K562 (cell line): ENCODE results near the gene SNX1. TPM values are rescaled to one million over a fixed set of nuclear protein-coding genes. Genes with fewer than 3 reads are reported as not detected.

ENCODE experiments used
- ATAC-seq: fragments of 200-7000 bp; cut with Tn5 transposase; 3 replicates; pipeline ENCODE4 v1.9.1; 2020; ENCODE audit warnings: moderate library complexity
- BruUV-seq: library from RNA; stranded (reverse); fragments of 400-500 nt; replicated peaks from 2 replicates; lab custom pipeline; 2021; lab: Mats Ljungman, UMichigan
- CTCF ChIA-PET: fragments of 300-600 bp; formaldehyde crosslinking; extraction: SDS; loops from one replicate; lab custom pipeline; 2021; ENCODE audit warnings: low intra/inter-chr PET ratio; lab: Yijun Ruan, JAX
- POLR2A ChIA-PET: fragments of 300-600, 350-650 bp; sonication (Branson Sonifier 250); formaldehyde crosslinking; extraction: SDS; loops from one replicate; lab custom pipeline; 2021; ENCODE audit warnings: antibody characterized with exemption, inconsistent platforms; lab: Yijun Ruan, JAX
- DNase-seq, 4 experiments: peaks; one replicate each; pipeline versions ENCODE4 v3.0.0 to v3.0.0-alpha.2; 2011 to 2018; ENCODE audit warnings: low spot score in 3 of 4, mixed read lengths in 3 of 4; ENCODE audit errors: extremely low read depth in 1 of 4
- FAIRE-seq: peaks from 2 replicates; lab custom pipeline; 2011; peaks lifted over from hg19 to GRCh38; lab: Jason Lieb, UNC
- H2AFZ ChIP-seq: 2 replicates; pipeline ENCODE4 v1.6.0; 2011; ENCODE audit warnings: low read depth, low read length, control low read depth, inconsistent platforms
- H3K27ac ChIP-seq: fragments of 200-600 bp; 3 replicates; pipeline ENCODE4 v1.8.0; 2011; ENCODE audit warnings: low read depth, mild to moderate bottlenecking, control low read depth, inconsistent platforms, low read length, moderate library complexity, mixed read lengths; ENCODE audit errors: extremely low read depth
- H3K27me3 ChIP-seq, 2 experiments: fragments of 300-600 bp in 1 of 2; 2 replicates in 1 of 2; 3 replicates in 1 of 2; pipeline versions ENCODE4 v1.6.0 to v1.8.0; 2011; ENCODE audit warnings: inconsistent platforms in 2 of 2, low read length in 2 of 2, mild to moderate bottlenecking in 1 of 2, mixed read lengths in 1 of 2, moderate library complexity in 1 of 2; ENCODE audit not compliant: control insufficient read depth in 2 of 2, insufficient read depth in 2 of 2
- H3K36me3 ChIP-seq: fragments of 300-600 bp; 3 replicates; pipeline ENCODE4 v1.8.0; 2011; ENCODE audit warnings: mild to moderate bottlenecking, low read length, inconsistent platforms; ENCODE audit not compliant: control insufficient read depth, insufficient read depth
- H3K4me1 ChIP-seq, 2 experiments: fragments of 200-600 bp in 1 of 2; replicated peaks in 1 of 2; 2 replicates in 1 of 2; 3 replicates in 1 of 2; pipeline versions ENCODE4 v1.5.1 to v1.8.0; 2011; ENCODE audit warnings: inconsistent platforms in 2 of 2, low read length in 2 of 2, mild to moderate bottlenecking in 1 of 2, mixed read lengths in 1 of 2, moderate library complexity in 1 of 2; ENCODE audit not compliant: control insufficient read depth in 2 of 2, insufficient read depth in 2 of 2
- H3K4me2 ChIP-seq: 2 replicates; pipeline ENCODE4 v1.6.1; 2011; ENCODE audit warnings: low read length, control low read depth, inconsistent platforms, mixed read lengths; ENCODE audit not compliant: insufficient read depth
- H3K4me3 ChIP-seq: fragments of 200-600 bp; sonication (generic), shearing (Covaris generic); 2 replicates; pipeline ENCODE4 v1.5.1; 2016; ENCODE audit warnings: control low read depth, inconsistent platforms
- H3K79me2 ChIP-seq: fragments of 200-600 bp; 3 replicates; pipeline ENCODE4 v1.8.0; 2011; ENCODE audit warnings: low read length, inconsistent platforms; ENCODE audit not compliant: control insufficient read depth, insufficient read depth
- H3K9ac ChIP-seq, 2 experiments: 2 replicates each; pipeline versions ENCODE4 v1.6.0 to v1.6.1; 2011; ENCODE audit warnings: low read depth in 2 of 2, low read length in 2 of 2, control low read depth in 1 of 2, inconsistent platforms in 1 of 2, mild to moderate bottlenecking in 1 of 2, mixed read lengths in 1 of 2; ENCODE audit not compliant: insufficient read depth in 1 of 2
- H3K9me1 ChIP-seq: one replicate; pipeline ENCODE4 v1.6.0; 2011; ENCODE audit warnings: inconsistent platforms, mild to moderate bottlenecking, low read length, moderate library complexity; ENCODE audit not compliant: control insufficient read depth, insufficient read depth
- H3K9me3 ChIP-seq: replicated peaks from 2 replicates; pipeline ENCODE4 v1.5.1; 2011; ENCODE audit warnings: low read depth, low read length, inconsistent platforms; ENCODE audit not compliant: control insufficient read depth, insufficient read depth
- H4K20me1 ChIP-seq: replicated peaks from 2 replicates; pipeline ENCODE4 v1.6.1; 2011; ENCODE audit warnings: low read length, inconsistent platforms, mixed read lengths; ENCODE audit not compliant: control insufficient read depth, insufficient read depth
- BRCA1 ChIP-seq, 2 experiments: fragments of 450-650 bp in 1 of 2; sonication (generic) in 1 of 2; formaldehyde crosslinking in 1 of 2; IDR thresholded peaks; 2 replicates each; pipeline versions ENCODE4 v1.5.0 to v1.6.1; 2017 to 2020; ENCODE audit warnings: mild to moderate bottlenecking in 1 of 2, missing genetic modification reagents in 1 of 2
- BRD9 ChIP-seq: fragments of 450-650 bp; IDR thresholded peaks from 2 replicates; pipeline ENCODE4 v1.6.1; 2018; ENCODE audit warnings: low read depth; ENCODE audit not compliant: partially characterized antibody
- KDM5B ChIP-seq: fragments of 200-600 bp; sonication (generic); IDR thresholded peaks from 2 replicates; pipeline ENCODE4 v1.6.1; 2012; ENCODE audit warnings: low read depth, mild to moderate bottlenecking, moderate library complexity, low read length, control low read depth, inconsistent platforms; ENCODE audit not compliant: insufficient replicate concordance
- MTA2 ChIP-seq: fragments of 450-650 bp; IDR thresholded peaks from 2 replicates; pipeline ENCODE4 v1.6.1; 2016; ENCODE audit warnings: low read depth
- NFIX ChIP-seq: fragments of 250-450 bp; sonication (Bioruptor Pico); IDR thresholded peaks from 2 replicates; pipeline ENCODE4 v1.4.0; 2020; ENCODE audit warnings: low read depth, mild to moderate bottlenecking, moderate library complexity
- PHB ChIP-seq: fragments of 250-450 bp; sonication (Bioruptor Pico); IDR thresholded peaks from 2 replicates; pipeline ENCODE4 v1.5.0; 2021
- ZNF609 ChIP-seq: sonication (generic); formaldehyde crosslinking; IDR thresholded peaks from 2 replicates; pipeline ENCODE4 v1.8.1; 2023; ENCODE audit warnings: missing genetic modification reagents, mild to moderate bottlenecking, borderline replicate concordance
- WGBS: fragments of 100-300 bp; shearing (Covaris generic); methylation state at CpG from one replicate; pipeline ENCODE4 v1.1.6; 2016; ENCODE audit warnings: low coverage, mixed read lengths; ENCODE audit not compliant: insufficient coverage; ENCODE audit errors: missing lambda C conversion rate; 5-methylcytosine and 5-hydroxymethylcytosine counted together
- in situ Hi-C: fragments of 300-500 bp; cut with MboI; formaldehyde crosslinking; loops from 4 replicates; pipeline ENCODE4 v1.15.0; 2018; ENCODE audit warnings: inconsistent platforms, mixed read lengths
- intact Hi-C: fragments of 100-400 bp; cut with micrococcal nuclease; formaldehyde crosslinking; loops from 2 replicates; pipeline ENCODE4 v1.14.2; 2022
- polyA plus RNA-seq, 8 experiments: library from polyadenylated mRNA; depleted of rRNA in 4 of 8; stranded (reverse) in 5 of 8; unstranded in 3 of 8; fragments of >200 nt; fragmentation: Nextera tagmentation in 2 of 8; fragmentation: Illumina TruSeq in 1 of 8; extraction: Ambion mirVana in 2 of 8; extraction: Trizol in 1 of 8; gene quantifications; 2 replicates each; pipeline versions ENCODE4 v1.2.1 to v1.2.3, GENCODE V29; 2011 to 2014; ENCODE audit warnings: inconsistent platforms in 1 of 8, missing spikeins in 1 of 8
- total RNA-seq, 7 experiments: library from RNA; depleted of rRNA in 6 of 7; stranded (reverse); fragments of >200 nt in 6 of 7; fragmentation: Illumina TruSeq in 2 of 7; extraction: Trizol in 2 of 7; gene quantifications; 2 replicates each; pipeline versions ENCODE4 v1.2.1 to v1.2.3, GENCODE V29; 2011 to 2021; ENCODE audit warnings: low replicate concordance in 1 of 7
- TF ChIP-seq, protein P1 (sequence below): sonication (generic); formaldehyde crosslinking; IDR thresholded peaks from 2 replicates; pipeline ENCODE4 v1.8.0; 2022; ENCODE audit warnings: mild to moderate bottlenecking, missing genetic modification reagents, borderline replicate concordance

SNX1 gene
- total and polyA plus RNA-seq, 9 of the 15 experiments (the other 6 are each of a cell fraction or from before 2014, with no cell fraction given): 11.0 to 105 (median 59.9) TPM

GRCh38 chr15:64132217-64132616 is 36.4 kb downstream of the SNX1 start:
- ChIA-PET CTCF (no interaction called here), POLR2A (interaction anchor here (0.7 to 5.9 kb wide), 4 partner anchors 9 to 19 kb away, joined by 3 to 34 read pairs (median 4); no protein-coding TSS in a partner anchor)
- in situ Hi-C loops: no loop called here

More at GRCh38 chr15:64132217-64132616, 36.4 kb downstream of the SNX1 start:
- H3K9ac ChIP-seq: no peak overlapping the region
- DNase-seq (no peak), FAIRE-seq (no peak), ATAC-seq (no peak)
- H3K4me3 ChIP-seq: no peak overlapping the region
- H3K4me1 ChIP-seq: peaks cover 0 to 6% of the 10 kb centered on the region in 2 experiments; a peak in 1 of 5 replicates
- H3K9me3 ChIP-seq: no peaks in the 10 kb centered on the region
- no peak overlapping the region for H3K27ac ChIP-seq
- no peak overlapping the region for H3K4me2 ChIP-seq
- 84% methylated on average over 4 of the region's 4 CpGs for WGBS
- no peak overlapping the region for H2AFZ ChIP-seq
- H3K27me3 ChIP-seq: no peaks in the 10 kb centered on the region
- no TSS peak for BruUV-seq
- TF ChIP-seq BRD9 (no peak), BRCA1 (IDR thresholded peaks at IDR 0.05) (no peak), BRCA1 (CRISPR knock-in tag; IDR thresholded peaks at IDR 0.05) (no peak), NFIX (CRISPR knock-in tag) (no peak), PHB (CRISPR knock-in tag) (no peak), MTA2 (no peak), KDM5B (no peak), ZNF609 (no peak)
- TF ChIP-seq, protein P1, sequence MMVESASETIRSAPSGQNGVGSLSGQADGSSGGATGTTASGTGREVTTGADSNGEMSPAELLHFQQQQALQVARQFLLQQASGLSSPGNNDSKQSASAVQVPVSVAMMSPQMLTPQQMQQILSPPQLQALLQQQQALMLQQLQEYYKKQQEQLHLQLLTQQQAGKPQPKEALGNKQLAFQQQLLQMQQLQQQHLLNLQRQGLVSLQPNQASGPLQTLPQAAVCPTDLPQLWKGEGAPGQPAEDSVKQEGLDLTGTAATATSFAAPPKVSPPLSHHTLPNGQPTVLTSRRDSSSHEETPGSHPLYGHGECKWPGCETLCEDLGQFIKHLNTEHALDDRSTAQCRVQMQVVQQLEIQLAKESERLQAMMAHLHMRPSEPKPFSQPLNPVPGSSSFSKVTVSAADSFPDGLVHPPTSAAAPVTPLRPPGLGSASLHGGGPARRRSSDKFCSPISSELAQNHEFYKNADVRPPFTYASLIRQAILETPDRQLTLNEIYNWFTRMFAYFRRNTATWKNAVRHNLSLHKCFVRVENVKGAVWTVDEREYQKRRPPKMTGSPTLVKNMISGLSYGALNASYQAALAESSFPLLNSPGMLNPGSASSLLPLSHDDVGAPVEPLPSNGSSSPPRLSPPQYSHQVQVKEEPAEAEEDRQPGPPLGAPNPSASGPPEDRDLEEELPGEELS (CRISPR knock-in tag): no peak
- intact Hi-C loops: no loop called here
- H3K9me1 ChIP-seq: no peaks in the 10 kb centered on the region
- no peaks in the 10 kb centered on the region; the same call in 1 of the 2 replicates for H4K20me1 ChIP-seq
- H3K79me2 ChIP-seq: no peaks in the 10 kb centered on the region
- peaks cover 90% of the 10 kb centered on the region for H3K36me3 ChIP-seq
